PC-3 (cell line): Measurements from ENCODE around the gene IFNL4.

Experiments used
- EZH2phosphoT487 ChIP-seq: fragments of 300-600 bp; sonication (generic); IDR thresholded peaks from 2 replicates; pipeline ENCODE4 v1.6.1; 2018; ENCODE audit warnings: mild to moderate bottlenecking, antibody characterized with exemption, low read length, borderline replicate concordance
- TF ChIP-seq, protein P1 (sequence below): fragments of 300-600 bp; sonication (generic); conservative IDR thresholded peaks from 2 replicates; pipeline ENCODE4 v1.5.1; 2017; ENCODE audit warnings: antibody characterized with exemption, low read depth, mild to moderate bottlenecking, low read length

DNA sequence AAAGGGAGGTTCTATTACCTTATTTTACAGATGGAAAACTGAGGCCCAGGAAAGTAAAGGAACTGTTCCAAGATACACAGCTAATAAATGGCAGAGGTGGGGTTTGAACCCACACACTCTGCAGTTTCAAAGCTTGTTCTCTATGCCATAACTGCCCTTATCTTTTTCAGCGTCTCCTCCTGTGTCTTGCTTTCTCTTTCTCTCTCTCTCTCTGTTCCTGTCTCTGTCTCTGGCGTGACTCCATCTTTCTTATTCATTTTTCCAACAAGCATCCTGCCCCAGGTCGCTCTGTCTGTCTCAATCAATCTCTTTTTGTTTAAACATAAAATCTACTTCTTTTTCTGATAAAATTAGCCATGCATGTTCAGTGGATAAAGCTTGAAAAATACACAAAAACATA lies 3.2 kb upstream of the IFNL4 start:
- TF ChIP-seq EZH2phosphoT487: no peak
- TF ChIP-seq, protein P1, sequence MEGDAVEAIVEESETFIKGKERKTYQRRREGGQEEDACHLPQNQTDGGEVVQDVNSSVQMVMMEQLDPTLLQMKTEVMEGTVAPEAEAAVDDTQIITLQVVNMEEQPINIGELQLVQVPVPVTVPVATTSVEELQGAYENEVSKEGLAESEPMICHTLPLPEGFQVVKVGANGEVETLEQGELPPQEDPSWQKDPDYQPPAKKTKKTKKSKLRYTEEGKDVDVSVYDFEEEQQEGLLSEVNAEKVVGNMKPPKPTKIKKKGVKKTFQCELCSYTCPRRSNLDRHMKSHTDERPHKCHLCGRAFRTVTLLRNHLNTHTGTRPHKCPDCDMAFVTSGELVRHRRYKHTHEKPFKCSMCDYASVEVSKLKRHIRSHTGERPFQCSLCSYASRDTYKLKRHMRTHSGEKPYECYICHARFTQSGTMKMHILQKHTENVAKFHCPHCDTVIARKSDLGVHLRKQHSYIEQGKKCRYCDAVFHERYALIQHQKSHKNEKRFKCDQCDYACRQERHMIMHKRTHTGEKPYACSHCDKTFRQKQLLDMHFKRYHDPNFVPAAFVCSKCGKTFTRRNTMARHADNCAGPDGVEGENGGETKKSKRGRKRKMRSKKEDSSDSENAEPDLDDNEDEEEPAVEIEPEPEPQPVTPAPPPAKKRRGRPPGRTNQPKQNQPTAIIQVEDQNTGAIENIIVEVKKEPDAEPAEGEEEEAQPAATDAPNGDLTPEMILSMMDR: no peak
